Measurements from ENCODE around the gene PPP1R14D.

DNA sequence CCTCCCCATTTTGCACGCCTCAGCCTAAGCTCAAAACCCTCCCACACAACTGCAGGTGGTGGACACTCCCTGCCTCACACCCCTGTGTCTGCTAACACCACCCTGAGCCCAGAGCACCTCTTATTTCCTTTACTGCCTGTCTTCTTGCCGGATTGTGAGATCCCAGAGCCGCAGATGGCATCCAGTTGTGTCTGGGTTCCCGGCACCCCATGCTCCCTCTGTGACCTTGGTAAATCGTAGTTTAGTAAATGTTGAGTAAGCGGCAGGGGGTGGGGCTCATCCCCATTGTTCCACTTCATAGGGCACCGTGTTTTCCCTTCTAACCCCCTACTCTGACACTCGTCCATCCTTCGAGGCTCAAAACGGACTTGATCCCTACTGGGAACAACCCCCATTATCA, 30.2 kb upstream of the PPP1R14D start:
- TF ChIP-seq ZNF202 (tag by site-specific recombination; IDR thresholded peaks at IDR 0.05; ENCODE audit: borderline replicate concordance) (no peak), ZNF560 (tag by site-specific recombination; IDR thresholded peaks at IDR 0.05; ENCODE audit: borderline replicate concordance) (no peak), ZSCAN30 (tag by site-specific recombination; IDR thresholded peaks at IDR 0.05) (no peak), ZNF121 (tag by site-specific recombination; IDR thresholded peaks at IDR 0.05) (no peak), BCL11A (tag by site-specific recombination; IDR thresholded peaks at IDR 0.05; ENCODE audit: low read depth) (no peak), YY1 (tag by site-specific recombination; IDR thresholded peaks at IDR 0.05) (no peak), ZNF292 (tag by site-specific recombination; IDR thresholded peaks at IDR 0.05; ENCODE audit: borderline replicate concordance, low read depth) (no peak), ZBTB7A (tag by site-specific recombination; IDR thresholded peaks at IDR 0.05; ENCODE audit: low read depth) (no peak)
- TF ChIP-seq, protein P1, sequence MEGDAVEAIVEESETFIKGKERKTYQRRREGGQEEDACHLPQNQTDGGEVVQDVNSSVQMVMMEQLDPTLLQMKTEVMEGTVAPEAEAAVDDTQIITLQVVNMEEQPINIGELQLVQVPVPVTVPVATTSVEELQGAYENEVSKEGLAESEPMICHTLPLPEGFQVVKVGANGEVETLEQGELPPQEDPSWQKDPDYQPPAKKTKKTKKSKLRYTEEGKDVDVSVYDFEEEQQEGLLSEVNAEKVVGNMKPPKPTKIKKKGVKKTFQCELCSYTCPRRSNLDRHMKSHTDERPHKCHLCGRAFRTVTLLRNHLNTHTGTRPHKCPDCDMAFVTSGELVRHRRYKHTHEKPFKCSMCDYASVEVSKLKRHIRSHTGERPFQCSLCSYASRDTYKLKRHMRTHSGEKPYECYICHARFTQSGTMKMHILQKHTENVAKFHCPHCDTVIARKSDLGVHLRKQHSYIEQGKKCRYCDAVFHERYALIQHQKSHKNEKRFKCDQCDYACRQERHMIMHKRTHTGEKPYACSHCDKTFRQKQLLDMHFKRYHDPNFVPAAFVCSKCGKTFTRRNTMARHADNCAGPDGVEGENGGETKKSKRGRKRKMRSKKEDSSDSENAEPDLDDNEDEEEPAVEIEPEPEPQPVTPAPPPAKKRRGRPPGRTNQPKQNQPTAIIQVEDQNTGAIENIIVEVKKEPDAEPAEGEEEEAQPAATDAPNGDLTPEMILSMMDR (tag by site-specific recombination; IDR thresholded peaks at IDR 0.05) = no peak
- TF ChIP-seq, protein P2, sequence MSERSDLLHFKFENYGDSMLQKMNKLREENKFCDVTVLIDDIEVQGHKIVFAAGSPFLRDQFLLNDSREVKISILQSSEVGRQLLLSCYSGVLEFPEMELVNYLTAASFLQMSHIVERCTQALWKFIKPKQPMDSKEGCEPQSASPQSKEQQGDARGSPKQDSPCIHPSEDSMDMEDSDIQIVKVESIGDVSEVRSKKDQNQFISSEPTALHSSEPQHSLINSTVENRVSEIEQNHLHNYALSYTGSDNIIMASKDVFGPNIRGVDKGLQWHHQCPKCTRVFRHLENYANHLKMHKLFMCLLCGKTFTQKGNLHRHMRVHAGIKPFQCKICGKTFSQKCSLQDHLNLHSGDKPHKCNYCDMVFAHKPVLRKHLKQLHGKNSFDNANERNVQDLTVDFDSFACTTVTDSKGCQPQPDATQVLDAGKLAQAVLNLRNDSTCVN (tag by site-specific recombination; optimal IDR thresholded peaks at IDR 0.05) = no peak

Data from HEK293 (cell line).